T-helper 9 cell (primary cell): ENCODE measurements around the gene FAM107B.
"Not testable (repeated sequence)": the region's sequence is repeated elsewhere in the genome, so short reads cannot be mapped to it uniquely, and the experiment has no call there.

Experiments used
- DNase-seq: peaks from one replicate; pipeline ENCODE4 v3.0.0-alpha.2; 2020

FAM107B gene

GRCh38 chr10:14659626-14660196, 115.0 kb downstream of the FAM107B start:
- no peak for DNase-seq

- not testable (repeated sequence) for DNase-seq
Observed at GRCh38 chr10:14659137-14659536, 115.6 kb downstream of the FAM107B start.

GRCh38 chr10:14658331-14659127, 116.2 kb downstream of the FAM107B start:
- no peak for DNase-seq

- no peak for DNase-seq
Observed at GRCh38 chr10:14656052-14656730, 118.5 kb downstream of the FAM107B start.

GRCh38 chr10:14654821-14655382, 119.8 kb downstream of the FAM107B start:
- DNase-seq = no peak

DNA sequence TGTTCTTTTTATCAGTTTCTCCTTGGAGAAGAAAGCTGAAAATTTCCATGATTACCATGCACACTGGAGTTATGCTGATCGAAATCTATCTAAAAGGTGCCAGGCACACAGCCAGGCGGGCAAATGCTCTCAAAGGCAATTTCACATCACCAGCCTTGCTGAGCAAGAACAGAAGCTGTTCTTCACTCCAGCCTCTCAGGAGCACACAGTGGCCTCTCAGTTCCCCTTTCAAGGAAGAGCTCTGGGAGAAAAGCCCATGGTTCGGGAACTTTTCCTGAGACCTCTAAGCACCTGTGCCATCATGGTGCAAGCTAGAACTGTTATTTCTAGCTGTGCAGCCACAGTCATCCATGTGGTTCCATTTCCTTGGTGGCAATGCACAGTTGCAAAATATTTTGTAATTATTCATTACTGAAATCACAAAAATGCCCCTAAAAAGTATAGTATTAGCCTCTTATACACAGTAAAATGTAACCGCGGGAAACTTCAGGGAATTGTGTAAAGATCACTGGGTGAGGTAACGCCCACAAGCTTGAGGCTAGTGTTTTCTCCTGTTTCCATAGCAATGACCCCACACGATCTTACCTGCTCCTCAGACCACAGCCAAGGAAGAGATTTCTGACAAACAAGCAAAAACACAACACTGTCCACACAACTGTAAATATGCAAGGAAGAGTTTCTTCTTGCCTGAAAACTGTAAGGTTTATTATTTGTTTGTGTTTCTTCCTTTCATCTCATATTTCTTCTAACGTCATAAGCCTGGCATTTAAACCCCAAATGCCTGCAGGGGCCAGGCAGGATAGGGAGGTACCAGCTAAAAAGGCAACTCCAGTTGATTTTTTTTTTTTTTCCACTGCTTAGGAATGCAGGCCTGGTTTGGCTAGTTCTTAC, 121.2 kb downstream of the FAM107B start:
- DNase-seq = no peak

- no peak for DNase-seq
Observed at GRCh38 chr10:14652816-14653215, 121.9 kb downstream of the FAM107B start.

GRCh38 chr10:14652067-14652466, 122.6 kb downstream of the FAM107B start:
- DNase-seq = no peak

DNA sequence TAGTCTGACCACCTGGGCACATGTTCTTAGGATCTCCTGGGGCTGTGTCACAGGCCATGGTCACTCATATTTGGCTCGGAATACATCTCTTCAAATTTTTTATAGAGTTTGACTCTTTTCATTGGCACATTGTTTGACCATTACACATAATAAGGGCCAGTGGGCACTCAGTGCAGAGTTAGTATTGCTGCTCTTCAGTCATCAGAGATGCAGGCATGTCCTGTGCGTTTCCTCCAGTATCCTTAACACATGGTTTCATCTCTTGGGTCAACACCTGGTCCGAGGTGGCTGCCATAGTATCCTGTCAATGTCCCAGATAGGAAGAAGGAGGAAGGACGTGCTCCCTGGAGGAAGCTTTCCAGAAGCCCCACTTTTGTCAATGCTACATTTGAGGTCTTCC, 125.0 kb downstream of the FAM107B start:
- DNase-seq = no peak

DNA sequence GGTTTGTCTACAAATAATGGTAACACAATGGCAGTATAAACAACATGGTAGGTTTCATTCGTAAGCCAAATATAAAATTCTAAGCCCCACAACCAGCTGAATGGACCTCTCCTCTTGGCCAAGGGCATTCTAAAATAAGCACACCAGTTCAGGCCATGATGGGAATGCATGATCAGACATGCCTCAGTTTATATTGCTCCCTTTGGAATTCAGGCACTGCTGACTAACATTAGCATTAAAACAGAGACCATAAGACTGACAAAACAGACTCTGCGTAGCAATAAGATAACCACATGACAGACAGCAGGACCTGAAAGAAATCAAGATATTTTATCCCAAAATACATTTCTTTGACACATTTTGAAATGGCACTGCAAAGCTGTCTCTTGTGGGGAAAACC, 125.8 kb downstream of the FAM107B start:
- DNase-seq = no peak

DNA sequence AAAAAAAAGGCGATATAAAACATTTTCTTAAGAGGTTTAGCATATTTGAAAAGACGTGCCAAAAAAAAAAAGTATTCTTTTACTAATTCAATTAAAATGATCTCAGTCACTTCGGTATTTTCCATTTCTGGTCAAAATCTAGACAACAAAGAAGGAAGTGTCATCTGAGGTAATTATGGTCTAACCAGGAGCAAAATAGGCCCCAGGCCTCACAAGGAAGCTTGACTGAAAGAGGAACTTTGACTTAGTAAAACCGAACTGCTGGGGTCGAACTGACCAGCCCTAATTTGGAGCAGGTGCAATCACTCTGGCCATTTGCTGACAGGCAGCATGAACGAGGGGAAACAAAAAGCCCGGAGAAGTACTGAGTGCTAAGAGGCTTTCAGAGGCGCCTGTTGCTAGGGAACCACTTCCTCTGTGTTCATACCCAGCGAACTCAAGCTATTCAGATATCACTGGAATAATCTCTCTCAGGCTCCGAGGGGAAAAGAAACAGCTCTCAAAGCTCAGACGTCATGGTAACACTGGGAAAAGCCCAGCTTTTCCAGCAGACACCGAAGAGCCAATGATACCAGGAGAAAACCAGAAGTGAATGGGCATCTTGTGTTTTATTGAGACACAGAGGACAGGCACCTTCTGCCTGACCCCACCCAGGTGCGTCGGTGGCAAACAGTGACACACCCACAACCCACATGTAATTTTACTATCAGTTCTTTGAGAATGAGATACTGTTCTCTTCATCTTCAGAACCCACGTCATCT, 126.5 kb downstream of the FAM107B start:
- DNase-seq = peak; percentile 51

DNA sequence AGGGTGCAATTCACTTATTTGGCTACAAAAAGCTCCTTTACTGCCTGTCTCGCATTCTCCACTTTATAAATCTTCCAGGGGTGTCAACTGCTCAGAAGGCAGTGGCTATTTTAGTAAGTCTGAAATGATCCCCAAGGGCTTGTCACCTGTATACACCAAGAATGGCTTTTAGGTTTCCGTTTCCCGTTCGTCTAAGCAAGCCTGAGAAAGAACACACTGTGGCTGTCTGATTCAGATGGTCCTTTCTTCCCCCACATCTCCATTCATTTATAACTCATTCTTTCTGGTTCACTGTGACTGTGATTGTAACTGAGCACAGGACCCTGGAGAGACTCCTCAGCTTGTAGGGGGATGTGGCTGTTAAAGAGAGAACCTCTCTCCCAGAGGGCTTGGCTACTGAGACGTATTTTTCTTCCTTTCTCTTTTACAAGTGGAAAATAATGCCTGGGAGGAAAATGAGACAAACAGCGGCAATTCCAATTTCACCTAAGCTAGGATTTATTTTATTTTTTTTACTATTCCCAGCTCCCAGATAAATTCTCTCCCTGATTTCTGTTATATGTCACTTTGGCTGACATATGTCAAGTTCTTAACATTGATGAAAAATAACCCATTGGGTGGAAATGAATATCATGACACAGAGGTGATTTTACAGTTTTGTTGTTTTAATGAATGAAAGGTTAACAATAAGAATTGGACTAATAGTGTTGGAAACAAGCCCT, 129.3 kb downstream of the FAM107B start:
- no peak for DNase-seq

DNA sequence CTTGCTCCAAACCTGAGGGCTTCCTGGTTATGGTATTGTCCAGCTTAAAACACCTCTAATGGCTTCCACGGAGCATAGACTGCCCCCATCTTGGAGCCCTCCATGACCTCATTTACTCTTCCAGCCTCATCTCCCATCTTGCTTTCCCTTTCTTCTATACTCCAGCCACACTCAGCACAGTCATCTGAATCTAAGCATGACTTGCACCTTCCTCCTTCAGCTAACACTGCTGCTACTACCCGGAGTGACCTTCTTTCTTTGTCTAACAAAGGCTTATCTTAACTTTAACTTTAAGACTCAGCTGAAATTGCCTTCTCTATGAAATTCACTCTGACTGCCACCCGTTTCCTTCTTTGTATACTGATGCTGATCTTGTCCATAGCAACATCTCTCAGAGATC, 135.1 kb downstream of the FAM107B start:
- DNase-seq = no peak

DNA sequence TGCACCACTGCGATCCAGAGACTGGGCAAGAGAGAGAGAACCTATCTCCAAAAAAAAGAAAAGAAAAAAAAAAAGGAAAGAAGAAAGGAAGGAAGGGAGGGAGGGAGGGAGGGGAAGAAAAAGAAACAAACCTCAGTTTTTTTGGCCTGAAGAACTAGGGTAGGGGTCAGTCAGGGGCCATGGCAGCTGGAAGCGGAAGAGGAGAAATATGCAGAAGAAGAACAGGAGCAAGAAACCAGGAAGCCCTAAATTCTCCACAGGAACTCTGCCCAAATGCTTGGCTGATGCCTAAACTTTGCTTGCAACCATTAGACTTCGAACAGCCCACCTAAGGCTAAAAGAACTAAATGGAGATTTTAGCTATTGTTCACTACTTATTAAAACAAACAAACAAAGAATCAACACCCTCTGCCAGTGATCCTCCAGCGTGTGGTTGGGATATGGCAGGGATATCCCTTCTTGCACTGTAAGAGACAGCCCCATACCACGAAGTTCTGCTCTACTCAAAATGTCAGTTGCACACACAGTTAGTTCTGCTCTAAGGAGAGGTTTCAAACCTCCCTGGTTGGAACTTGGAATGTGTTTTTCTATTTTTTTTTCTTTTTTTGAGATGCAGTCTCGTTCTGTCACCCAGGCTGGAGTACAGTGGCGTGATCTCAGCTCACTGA, 139.5 kb downstream of the FAM107B start:
- no peak for DNase-seq

GRCh38 chr10:14634572-14634971, 140.1 kb downstream of the FAM107B start:
- DNase-seq = not testable (repeated sequence)

- no peak for DNase-seq
Observed at GRCh38 chr10:14625765-14626525, 148.8 kb downstream of the FAM107B start.

DNA sequence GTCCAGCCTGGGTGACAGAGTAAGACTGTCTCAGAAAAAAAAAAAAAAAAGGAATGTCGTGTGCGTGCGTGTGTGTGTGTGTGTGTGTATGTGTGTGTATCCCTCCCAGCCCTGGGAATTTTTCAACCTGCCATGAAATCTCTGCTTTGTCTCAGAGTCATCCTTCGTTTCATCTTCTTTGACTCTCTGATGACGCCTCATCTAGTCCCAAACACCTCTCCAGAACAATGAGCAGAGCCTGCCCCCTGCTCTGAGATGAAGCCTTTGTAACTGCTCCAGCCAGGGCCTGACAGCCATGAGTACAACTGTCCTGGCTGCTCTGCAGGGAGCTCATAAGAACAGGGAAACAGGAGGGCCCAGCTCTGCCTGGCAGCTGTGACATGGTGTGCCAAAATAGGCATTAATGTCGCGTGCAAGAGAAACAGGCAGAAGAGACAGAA, 149.5 kb downstream of the FAM107B start:
- DNase-seq = no peak

- no peak for DNase-seq
Observed at GRCh38 chr10:14624600-14624999, 150.1 kb downstream of the FAM107B start.

- DNase-seq = no peak
Observed at GRCh38 chr10:14623931-14624330, 150.8 kb downstream of the FAM107B start.

GRCh38 chr10:14621037-14621436, 153.7 kb downstream of the FAM107B start:
- DNase-seq = no peak
